Neural cell (in vitro differentiated cells): ENCODE data around the gene CENPV.

ENCODE experiments used
- EZH2 ChIP-seq: fragments of 200-600, 300-800 bp; shearing (Covaris generic), sonication (generic); IDR thresholded peaks from 2 replicates; pipeline ENCODE4 v1.6.1; 2014; ENCODE audit warnings: antibody characterized with exemption, low read length, borderline replicate concordance, mild to moderate bottlenecking; ENCODE audit not compliant: insufficient read depth, poor library complexity, severe bottlenecking
- POLR2AphosphoS5 ChIP-seq: IDR thresholded peaks from 2 replicates; pipeline ENCODE4 v1.6.1; 2012
- TF ChIP-seq, protein P1 (sequence below): fragments of 450-650 bp; IDR thresholded peaks from 2 replicates; pipeline ENCODE4 v1.5.1; 2014; ENCODE audit warnings: antibody characterized with exemption, mild to moderate bottlenecking, moderate library complexity; ENCODE audit not compliant: poor library complexity, severe bottlenecking
- TF ChIP-seq, protein P2 (sequence below): IDR thresholded peaks from 2 replicates; pipeline ENCODE4 v1.6.1; 2012; ENCODE audit warnings: borderline replicate concordance

- TF ChIP-seq, protein P1, sequence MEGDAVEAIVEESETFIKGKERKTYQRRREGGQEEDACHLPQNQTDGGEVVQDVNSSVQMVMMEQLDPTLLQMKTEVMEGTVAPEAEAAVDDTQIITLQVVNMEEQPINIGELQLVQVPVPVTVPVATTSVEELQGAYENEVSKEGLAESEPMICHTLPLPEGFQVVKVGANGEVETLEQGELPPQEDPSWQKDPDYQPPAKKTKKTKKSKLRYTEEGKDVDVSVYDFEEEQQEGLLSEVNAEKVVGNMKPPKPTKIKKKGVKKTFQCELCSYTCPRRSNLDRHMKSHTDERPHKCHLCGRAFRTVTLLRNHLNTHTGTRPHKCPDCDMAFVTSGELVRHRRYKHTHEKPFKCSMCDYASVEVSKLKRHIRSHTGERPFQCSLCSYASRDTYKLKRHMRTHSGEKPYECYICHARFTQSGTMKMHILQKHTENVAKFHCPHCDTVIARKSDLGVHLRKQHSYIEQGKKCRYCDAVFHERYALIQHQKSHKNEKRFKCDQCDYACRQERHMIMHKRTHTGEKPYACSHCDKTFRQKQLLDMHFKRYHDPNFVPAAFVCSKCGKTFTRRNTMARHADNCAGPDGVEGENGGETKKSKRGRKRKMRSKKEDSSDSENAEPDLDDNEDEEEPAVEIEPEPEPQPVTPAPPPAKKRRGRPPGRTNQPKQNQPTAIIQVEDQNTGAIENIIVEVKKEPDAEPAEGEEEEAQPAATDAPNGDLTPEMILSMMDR: peak; percentile 57
- TF ChIP-seq POLR2AphosphoS5 (peak; percentile 80), EZH2 (no peak)
- TF ChIP-seq, protein P2, sequence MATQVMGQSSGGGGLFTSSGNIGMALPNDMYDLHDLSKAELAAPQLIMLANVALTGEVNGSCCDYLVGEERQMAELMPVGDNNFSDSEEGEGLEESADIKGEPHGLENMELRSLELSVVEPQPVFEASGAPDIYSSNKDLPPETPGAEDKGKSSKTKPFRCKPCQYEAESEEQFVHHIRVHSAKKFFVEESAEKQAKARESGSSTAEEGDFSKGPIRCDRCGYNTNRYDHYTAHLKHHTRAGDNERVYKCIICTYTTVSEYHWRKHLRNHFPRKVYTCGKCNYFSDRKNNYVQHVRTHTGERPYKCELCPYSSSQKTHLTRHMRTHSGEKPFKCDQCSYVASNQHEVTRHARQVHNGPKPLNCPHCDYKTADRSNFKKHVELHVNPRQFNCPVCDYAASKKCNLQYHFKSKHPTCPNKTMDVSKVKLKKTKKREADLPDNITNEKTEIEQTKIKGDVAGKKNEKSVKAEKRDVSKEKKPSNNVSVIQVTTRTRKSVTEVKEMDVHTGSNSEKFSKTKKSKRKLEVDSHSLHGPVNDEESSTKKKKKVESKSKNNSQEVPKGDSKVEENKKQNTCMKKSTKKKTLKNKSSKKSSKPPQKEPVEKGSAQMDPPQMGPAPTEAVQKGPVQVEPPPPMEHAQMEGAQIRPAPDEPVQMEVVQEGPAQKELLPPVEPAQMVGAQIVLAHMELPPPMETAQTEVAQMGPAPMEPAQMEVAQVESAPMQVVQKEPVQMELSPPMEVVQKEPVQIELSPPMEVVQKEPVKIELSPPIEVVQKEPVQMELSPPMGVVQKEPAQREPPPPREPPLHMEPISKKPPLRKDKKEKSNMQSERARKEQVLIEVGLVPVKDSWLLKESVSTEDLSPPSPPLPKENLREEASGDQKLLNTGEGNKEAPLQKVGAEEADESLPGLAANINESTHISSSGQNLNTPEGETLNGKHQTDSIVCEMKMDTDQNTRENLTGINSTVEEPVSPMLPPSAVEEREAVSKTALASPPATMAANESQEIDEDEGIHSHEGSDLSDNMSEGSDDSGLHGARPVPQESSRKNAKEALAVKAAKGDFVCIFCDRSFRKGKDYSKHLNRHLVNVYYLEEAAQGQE: no peak
Measured at GRCh38 chr17:16353317-16354174, at the start of gene CENPV.
